ENCODE measurements around the gene CST7. TPM values are rescaled to one million over a fixed set of nuclear protein-coding genes. Genes with fewer than 3 reads are reported as not detected.
"Not testable (repeated sequence)": the region's sequence is repeated elsewhere in the genome, so short reads cannot be mapped to it uniquely, and the experiment has no call there.

The CST7 gene
- total and polyA plus RNA-seq, 7 donors = 0.13 to 1.2 (median 0.55) TPM

DNA sequence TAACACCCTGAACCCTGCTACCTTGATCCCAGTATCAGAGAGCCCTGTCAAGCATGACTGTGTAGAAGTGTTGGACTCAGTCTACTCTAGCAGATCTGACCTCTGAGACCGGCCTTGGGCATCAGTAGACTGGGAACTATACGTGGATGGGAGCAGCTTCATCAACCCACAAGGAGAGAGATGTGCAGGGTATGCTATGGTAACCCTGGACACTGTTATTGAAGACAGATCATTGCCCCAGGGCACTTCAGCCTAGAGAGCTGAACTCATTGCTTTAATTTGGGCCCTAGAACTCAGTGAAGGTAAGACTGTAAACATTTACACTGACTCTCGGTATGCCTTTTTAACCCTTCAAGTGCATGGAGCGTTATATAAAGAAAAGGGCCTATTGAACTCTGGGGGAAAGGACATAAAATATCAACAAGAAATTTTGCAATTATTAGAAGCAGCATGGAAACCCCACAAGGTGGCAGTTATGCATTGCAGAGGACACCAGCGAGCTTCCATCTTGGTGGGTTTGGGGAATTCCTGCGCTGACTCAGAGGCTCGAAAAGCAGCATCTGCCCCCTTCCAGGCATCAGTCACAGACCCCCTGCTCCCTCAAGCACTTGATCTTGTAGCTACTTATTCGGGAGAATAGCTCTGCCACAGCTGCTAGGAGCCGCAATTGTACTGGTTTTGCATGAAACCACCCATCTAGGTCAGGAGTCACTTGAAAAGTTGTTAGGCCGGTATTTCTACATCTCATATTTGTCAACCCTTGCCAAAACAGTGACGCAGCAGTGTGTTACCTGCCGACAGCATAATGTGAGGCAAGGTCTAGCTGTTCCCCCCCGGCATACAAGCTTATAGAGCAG lies 19.0 kb upstream of the CST7 start:
- H3K36me3 ChIP-seq (ENCODE audit: insufficient read depth in 1 of 2, low read depth in 1 of 2); intact Hi-C loops (cut with DNase I); H3K27ac ChIP-seq; H3K4me1 ChIP-seq; ATAC-seq; H3K9me3 ChIP-seq; H3K27me3 ChIP-seq (ENCODE audit: insufficient read depth in 3 of 3, low read length in 2 of 3); DNase-seq; H3K4me3 ChIP-seq: not testable (repeated sequence)
- 65 to 72% (median 71%) methylated on average over 13 of the region's 13 CpGs for WGBS, 3 donors

DNA sequence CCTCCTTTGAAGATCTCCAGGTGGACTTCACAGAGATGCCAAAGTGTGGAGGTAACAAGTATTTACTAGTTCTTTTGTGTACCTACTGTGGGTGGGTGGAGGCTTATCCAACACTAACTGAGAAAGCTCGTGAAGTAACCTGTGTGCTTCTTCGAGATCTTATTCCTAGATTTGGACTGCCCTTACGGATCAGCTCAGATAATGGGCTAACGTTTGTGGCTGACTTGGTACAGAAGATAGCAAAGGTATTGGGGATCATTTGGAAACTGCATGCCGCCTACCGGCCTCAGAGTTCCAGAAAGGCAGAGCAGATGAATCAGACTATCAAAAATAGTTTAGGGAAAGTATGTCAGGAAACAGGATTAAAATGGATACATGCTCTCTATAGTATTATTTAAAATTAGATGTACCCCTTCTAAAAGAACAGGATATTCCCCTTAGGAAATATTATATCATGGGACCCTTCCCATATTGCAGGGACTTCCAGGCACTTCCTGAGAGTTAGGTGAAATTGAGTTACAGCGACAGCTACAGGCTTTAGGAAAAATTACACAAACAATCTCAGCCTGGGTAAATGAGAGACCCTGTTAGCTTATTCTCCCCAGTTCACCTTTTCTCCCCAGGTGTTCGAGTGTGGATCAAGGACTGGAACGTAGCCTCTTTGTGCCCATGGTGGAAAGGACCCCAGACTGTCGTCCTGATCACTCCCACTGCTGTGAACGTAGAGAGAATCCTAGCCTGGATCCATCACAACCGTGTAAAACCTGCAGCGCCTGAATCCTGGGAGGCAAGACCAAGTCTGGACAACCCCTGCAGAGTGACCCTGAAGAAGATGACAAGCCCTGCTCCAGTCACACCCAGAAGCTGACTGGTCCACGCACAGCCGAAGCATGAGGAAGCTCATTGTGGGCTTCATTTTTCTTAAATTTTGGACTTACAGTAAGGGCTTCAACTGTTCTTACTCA lies 18.1 kb upstream of the CST7 start:
- H3K27me3 ChIP-seq (ENCODE audit: insufficient read depth in 3 of 3, low read length in 2 of 3); H3K9me3 ChIP-seq; H3K4me3 ChIP-seq; H3K27ac ChIP-seq; H3K4me1 ChIP-seq; intact Hi-C loops (cut with DNase I); H3K36me3 ChIP-seq (ENCODE audit: insufficient read depth in 1 of 2, low read depth in 1 of 2); DNase-seq; ATAC-seq: not testable (repeated sequence)
- WGBS, 3 donors = 71 to 77% (median 72%) methylated on average over 15 of the region's 15 CpGs

DNA sequence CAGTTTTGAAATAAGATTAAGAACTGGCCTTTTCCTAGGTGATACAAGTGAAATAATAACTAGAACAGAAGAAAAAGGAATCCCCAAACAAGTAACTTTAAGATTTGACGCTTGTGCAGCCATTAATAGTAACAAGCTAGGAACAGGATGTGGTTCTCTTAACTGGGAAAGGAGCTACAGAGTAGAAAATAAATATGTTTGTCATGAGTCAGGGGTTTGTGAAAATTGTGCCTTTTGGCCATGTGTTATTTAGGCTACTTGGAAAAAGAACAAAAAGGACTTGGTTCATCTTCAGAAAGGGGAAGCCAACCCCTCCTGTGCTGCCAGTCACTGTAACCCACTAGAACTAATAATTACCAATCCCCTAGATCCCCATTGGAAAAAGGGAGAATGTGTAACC lies 17.2 kb upstream of the CST7 start:
- H3K27ac ChIP-seq; H3K27me3 ChIP-seq (ENCODE audit: insufficient read depth in 3 of 3, low read length in 2 of 3); ATAC-seq; H3K4me1 ChIP-seq; H3K4me3 ChIP-seq; H3K9me3 ChIP-seq; intact Hi-C loops (cut with DNase I); DNase-seq; H3K36me3 ChIP-seq (ENCODE audit: insufficient read depth in 1 of 2, low read depth in 1 of 2): not testable (repeated sequence)
- WGBS, 3 donors = 59 to 71% (median 63%) methylated on average over 1 of the region's 1 CpG

DNA sequence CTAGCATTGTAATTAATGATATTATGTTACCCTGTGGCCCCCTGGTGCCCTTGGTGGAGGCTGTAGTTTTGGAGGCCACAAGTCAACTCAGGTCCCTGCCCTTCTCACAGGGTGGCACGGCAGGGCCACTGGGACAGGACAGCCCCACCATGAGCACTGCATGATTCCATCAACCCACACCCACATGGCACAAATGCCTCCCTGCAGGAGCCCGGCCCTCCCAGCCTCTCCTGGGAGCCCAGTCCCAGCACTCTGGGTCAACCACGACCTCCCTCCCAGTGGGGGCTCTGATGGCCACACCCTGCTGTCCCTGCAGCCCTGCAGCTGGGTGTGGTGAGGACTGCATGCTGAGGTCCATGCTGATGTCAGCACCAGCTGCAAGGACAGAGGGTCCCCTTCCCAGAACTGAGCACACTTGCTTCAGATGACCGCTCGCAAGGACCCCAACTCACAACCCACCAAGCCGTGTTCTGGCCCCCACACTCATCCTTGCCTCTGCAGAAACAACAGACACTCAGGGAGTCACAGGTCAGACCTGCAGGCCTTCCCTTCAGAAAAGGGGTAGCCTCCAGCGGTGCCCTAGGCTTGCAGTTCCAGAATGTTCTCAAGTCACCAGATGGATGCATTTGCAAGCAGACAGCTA lies 15.7 kb upstream of the CST7 start:
- Histone ChIP-seq H3K4me1 (no peaks in the 10 kb centered on the region), H3K27me3 (ENCODE audit: insufficient read depth in 3 of 3, low read length in 2 of 3) (no peaks in the 10 kb centered on the region), H3K27ac (no peak overlapping the region), H3K4me3 (no peak overlapping the region), H3K9me3 (no peaks in the 10 kb centered on the region), H3K36me3 (ENCODE audit: insufficient read depth in 1 of 2, low read depth in 1 of 2) (no peaks in the 10 kb centered on the region)
- TF ChIP-seq, protein P1, sequence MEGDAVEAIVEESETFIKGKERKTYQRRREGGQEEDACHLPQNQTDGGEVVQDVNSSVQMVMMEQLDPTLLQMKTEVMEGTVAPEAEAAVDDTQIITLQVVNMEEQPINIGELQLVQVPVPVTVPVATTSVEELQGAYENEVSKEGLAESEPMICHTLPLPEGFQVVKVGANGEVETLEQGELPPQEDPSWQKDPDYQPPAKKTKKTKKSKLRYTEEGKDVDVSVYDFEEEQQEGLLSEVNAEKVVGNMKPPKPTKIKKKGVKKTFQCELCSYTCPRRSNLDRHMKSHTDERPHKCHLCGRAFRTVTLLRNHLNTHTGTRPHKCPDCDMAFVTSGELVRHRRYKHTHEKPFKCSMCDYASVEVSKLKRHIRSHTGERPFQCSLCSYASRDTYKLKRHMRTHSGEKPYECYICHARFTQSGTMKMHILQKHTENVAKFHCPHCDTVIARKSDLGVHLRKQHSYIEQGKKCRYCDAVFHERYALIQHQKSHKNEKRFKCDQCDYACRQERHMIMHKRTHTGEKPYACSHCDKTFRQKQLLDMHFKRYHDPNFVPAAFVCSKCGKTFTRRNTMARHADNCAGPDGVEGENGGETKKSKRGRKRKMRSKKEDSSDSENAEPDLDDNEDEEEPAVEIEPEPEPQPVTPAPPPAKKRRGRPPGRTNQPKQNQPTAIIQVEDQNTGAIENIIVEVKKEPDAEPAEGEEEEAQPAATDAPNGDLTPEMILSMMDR (IDR thresholded peaks at IDR 0.05) = no peak
- WGBS, 3 donors = 78 to 82% (median 80%) methylated on average over 7 of the region's 7 CpGs
- peak in 1 of 4 donors; percentile 16 for ATAC-seq
- DNase-seq = no peak
- intact Hi-C loops (cut with DNase I) = no loop called here

DNA sequence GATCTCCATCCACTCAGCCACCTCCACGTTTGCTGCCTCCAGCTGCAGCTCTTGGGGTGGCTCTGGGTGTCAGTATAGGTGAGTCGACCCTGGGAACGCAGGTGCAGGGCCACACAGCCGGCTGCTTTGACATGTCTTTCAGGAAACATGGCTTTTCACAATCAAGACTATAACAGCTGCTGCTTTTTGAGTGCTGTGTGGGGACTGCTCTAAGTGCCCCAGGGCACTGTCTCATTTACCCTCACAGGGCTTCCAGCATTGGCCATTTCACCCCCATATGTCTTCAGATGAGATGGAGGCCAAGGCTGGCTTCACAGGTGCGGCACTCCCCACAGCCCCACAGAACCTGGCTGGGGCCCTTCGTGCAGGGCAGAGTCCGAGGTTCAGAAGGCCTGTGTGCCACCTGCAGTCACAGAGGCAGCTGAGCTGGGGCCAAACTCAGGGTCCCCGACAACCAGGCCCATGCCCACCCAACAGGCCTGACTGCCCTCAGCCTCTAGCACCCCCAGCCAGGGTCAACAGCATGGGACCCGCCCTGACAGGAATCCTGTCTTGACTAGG lies 14.9 kb upstream of the CST7 start:
- no peak overlapping the region for H3K27ac ChIP-seq
- WGBS, 3 donors = 82 to 85% (median 85%) methylated on average over 9 of the region's 9 CpGs
- ATAC-seq (no peak), DNase-seq (no peak)
- H3K9me3 ChIP-seq = no peaks in the 10 kb centered on the region
- H3K36me3 ChIP-seq (ENCODE audit: insufficient read depth in 1 of 2, low read depth in 1 of 2) = no peaks in the 10 kb centered on the region
- no peaks in the 10 kb centered on the region for H3K4me1 ChIP-seq
- H3K4me3 ChIP-seq = no peak overlapping the region
- TF ChIP-seq, protein P1 (IDR thresholded peaks at IDR 0.05) = no peak
- H3K27me3 ChIP-seq (ENCODE audit: insufficient read depth in 3 of 3, low read length in 2 of 3) = no peaks in the 10 kb centered on the region
- intact Hi-C loops (cut with DNase I) = no loop called here
